ENCODE data around the gene RALGAPA2. TPM values are rescaled to one million over a fixed set of nuclear protein-coding genes. Genes with fewer than 3 reads are reported as not detected.

Gene RALGAPA2
- total and polyA plus RNA-seq, 8 donors, result 9.6 to 41.7 (median 24.5) TPM

GRCh38 chr20:20405623-20406022, 306.8 kb downstream of the RALGAPA2 start:
- peaks cover 0 to 2% (median 0%) of the 10 kb centered on the region in 3 donors for H3K4me1 ChIP-seq
- no peak overlapping the region for H3K4me3 ChIP-seq
- intact Hi-C loops (cut with DNase I), result no loop called here
- DNase-seq (no peak), ATAC-seq (no peak), FAIRE-seq (no peak)
- peaks cover 0 to 6% (median 5%) of the 10 kb centered on the region in 3 donors for H3K36me3 ChIP-seq
- no peaks in the 10 kb centered on the region for H3K9me3 ChIP-seq
- no peak overlapping the region for H3K27ac ChIP-seq
- 84 to 90% methylated on average over 10 of the region's 10 CpGs for WGBS, 2 donors
- no peak for TF ChIP-seq CTCF (IDR thresholded peaks at IDR 0.05)
- H3K27me3 ChIP-seq, result no peaks in the 10 kb centered on the region

DNA sequence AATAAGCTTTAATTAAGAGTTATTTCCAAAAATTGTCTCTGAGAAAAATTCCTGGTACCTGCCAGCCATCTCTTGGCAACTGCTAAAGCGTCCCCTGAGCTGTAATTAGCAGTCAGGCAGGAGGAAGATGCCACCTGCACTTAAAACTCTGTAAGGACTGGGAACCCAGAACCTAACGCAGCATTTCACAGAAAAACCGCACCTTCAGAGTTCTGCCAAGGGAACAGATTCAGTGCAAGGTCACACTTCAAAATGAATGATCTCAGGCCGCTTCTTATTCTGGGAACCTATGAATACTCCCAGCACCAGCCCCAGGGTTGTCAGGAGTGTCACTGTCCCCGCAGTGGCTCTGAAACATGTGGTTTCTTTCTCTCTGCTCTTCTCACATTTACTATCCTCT, 307.8 kb downstream of the RALGAPA2 start:
- Histone ChIP-seq H3K36me3 (peaks cover 0 to 6% (median 5%) of the 10 kb centered on the region in 3 donors), H3K9me3 (no peaks in the 10 kb centered on the region), H3K4me1 (peaks cover 0 to 2% (median 0%) of the 10 kb centered on the region in 3 donors), H3K27me3 (no peaks in the 10 kb centered on the region), H3K4me3 (no peak overlapping the region), H3K27ac (no peak overlapping the region)
- no peak for TF ChIP-seq CTCF (IDR thresholded peaks at IDR 0.05)
- intact Hi-C loops (cut with DNase I), result no loop called here
- no peak for ATAC-seq
- 87 to 95% methylated on average over 5 of the region's 5 CpGs for WGBS, 2 donors
- FAIRE-seq, result no peak
- DNase-seq, result no peak

GRCh38 chr20:20401991-20402390, 310.5 kb downstream of the RALGAPA2 start:
- Histone ChIP-seq H3K27ac (no peak overlapping the region), H3K4me3 (no peak overlapping the region), H3K36me3 (peaks cover 0 to 5% (median 4%) of the 10 kb centered on the region in 3 donors), H3K27me3 (no peaks in the 10 kb centered on the region), H3K9me3 (no peaks in the 10 kb centered on the region), H3K4me1 (no peaks in the 10 kb centered on the region)
- no peak for DNase-seq
- WGBS, 2 donors, result 93 to 96% methylated on average over 3 of the region's 3 CpGs
- no peak for TF ChIP-seq CTCF (IDR thresholded peaks at IDR 0.05)
- intact Hi-C loops (cut with DNase I), result no loop called here
- ATAC-seq, result no peak
- FAIRE-seq, result no peak

DNA sequence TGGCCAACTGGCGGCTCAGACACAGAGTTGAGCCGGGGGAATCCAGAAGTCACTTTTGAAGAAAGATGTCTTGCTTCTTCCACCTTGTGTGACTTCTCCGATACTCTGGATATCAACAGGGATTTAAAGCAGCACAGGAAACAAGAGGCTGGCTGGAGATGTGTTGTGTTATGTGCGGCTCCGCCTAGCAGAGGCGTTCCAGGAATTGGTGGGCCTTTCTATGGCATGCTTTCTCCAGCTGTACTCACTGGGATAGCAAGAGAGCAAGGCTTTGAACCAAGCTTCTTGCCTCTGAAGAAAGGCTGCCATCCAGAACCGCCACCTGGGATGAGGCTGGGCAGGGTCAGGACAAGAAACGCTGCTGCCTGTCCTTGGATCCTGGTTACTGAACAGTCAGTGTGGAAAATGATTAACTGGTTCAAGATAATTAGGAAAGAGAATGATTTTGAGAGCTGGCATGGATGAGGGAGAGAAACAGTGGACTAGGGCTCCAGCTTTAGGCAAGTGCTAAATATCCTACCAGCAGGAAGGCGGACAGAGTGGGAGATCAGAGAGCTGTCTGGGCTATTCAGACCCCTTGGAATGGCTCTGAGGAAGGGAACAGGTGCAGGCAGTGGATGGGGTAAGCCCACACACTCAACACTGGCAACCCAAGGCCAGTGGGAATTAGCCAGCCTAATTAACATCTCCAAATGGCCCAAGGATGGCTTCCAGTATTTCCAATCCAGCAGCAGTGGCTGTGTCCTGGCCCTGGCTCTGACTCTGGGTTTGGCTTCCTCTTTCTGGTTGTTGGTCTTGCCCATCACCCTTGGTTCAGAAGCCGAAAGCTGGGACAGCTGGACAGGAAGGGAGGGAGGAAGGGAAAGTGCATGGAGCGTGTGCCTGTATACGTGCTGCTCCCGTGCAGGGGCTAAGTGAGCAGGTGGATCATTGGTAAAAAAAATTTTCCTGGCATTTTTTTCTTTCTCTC, 312.6 kb downstream of the RALGAPA2 start:
- FAIRE-seq (no peak), DNase-seq (no peak), ATAC-seq (peak in 3 of 4 donors; percentile 22 to 51 (median 51))
- intact Hi-C loops (cut with DNase I), result no loop called here
- peaks cover 0 to 14% (median 4%) of the 10 kb centered on the region in 3 donors for H3K36me3 ChIP-seq
- TF ChIP-seq CTCF (IDR thresholded peaks at IDR 0.05), result no peak
- no peaks in the 10 kb centered on the region for H3K4me1 ChIP-seq
- no peak overlapping the region for H3K4me3 ChIP-seq
- no peaks in the 10 kb centered on the region for H3K9me3 ChIP-seq
- H3K27ac ChIP-seq, result no peak overlapping the region
- 80 to 81% methylated on average over 13 of the region's 13 CpGs for WGBS, 2 donors
- H3K27me3 ChIP-seq, result no peaks in the 10 kb centered on the region

- Histone ChIP-seq H3K27me3 (no peaks in the 10 kb centered on the region), H3K9me3 (no peaks in the 10 kb centered on the region), H3K27ac (no peak overlapping the region), H3K4me3 (no peak overlapping the region), H3K36me3 (peaks cover 0 to 19% (median 4%) of the 10 kb centered on the region in 3 donors), H3K4me1 (no peaks in the 10 kb centered on the region)
- FAIRE-seq, result no peak
- TF ChIP-seq CTCF (IDR thresholded peaks at IDR 0.05), result no peak
- no peak for DNase-seq
- 95 to 97% methylated on average over 7 of the region's 7 CpGs for WGBS, 2 donors
- intact Hi-C loops (cut with DNase I), result no loop called here
- no peak for ATAC-seq
These were observed 314.3 kb downstream of the RALGAPA2 start for GRCh38 chr20:20398123-20398522.

Measured in pancreas (tissue), 10 donors.